ENCODE measurements around the gene TOM1. TPM values are rescaled to one million over a fixed set of nuclear protein-coding genes. Genes with fewer than 3 reads are reported as not detected.

Gene TOM1
- polyA plus RNA-seq, 2 of the 4 experiments (the other 2 are of a cell fraction), result 14.5 to 16.6 TPM

GRCh38 chr22:35329114-35329847 lies 29.6 kb downstream of the TOM1 start (continued):
- TF ChIP-seq NPAS2 (CRISPR knock-in tag; IDR thresholded peaks at IDR 0.05; ENCODE audit: borderline replicate concordance), result no peak

GRCh38 chr22:35330258-35330861 lies 30.7 kb downstream of the TOM1 start:
- WGBS (ENCODE audit: missing lambda C conversion rate), result 90% methylated on average over 13 of the region's 16 CpGs
- Histone ChIP-seq H3K9me3 (no peaks in the 10 kb centered on the region), H3K27ac (no peak overlapping the region), H3K4me3 (no peak overlapping the region), H3K4me1 (no peaks in the 10 kb centered on the region), H3K4me2 (no peak overlapping the region)
- POLR2A ChIA-PET, result no interaction called here
- FAIRE-seq (no peak), DNase-seq (ENCODE audit: low read depth in 1 of 2, low spot score in 1 of 2) (no peak), ATAC-seq (no peak)
- TF ChIP-seq RAD21 (conservative IDR thresholded peaks at IDR 0.05 in 1 of 2, IDR thresholded peaks at IDR 0.05 in 1 of 2) (no peak), EP300 (IDR thresholded peaks at IDR 0.05) (no peak), HDAC2 (IDR thresholded peaks at IDR 0.05) (no peak), JUN (IDR thresholded peaks at IDR 0.05) (no peak), HOXA7 (CRISPR knock-in tag; IDR thresholded peaks at IDR 0.05) (no peak), USF2 (IDR thresholded peaks at IDR 0.05) (no peak), FOSB (CRISPR knock-in tag; IDR thresholded peaks at IDR 0.05) (no peak), HMGXB4 (CRISPR knock-in tag; IDR thresholded peaks at IDR 0.05; ENCODE audit: borderline replicate concordance) (no peak), RFX5 (IDR thresholded peaks at IDR 0.05) (no peak), RNF2 (IDR thresholded peaks at IDR 0.05; ENCODE audit: borderline replicate concordance, low read depth) (no peak), CHD2 (IDR thresholded peaks at IDR 0.05; ENCODE audit: low read length, partially characterized antibody) (no peak), ZNF302 (CRISPR knock-in tag; IDR thresholded peaks at IDR 0.05) (no peak), ZFP36 (IDR thresholded peaks at IDR 0.05; ENCODE audit: borderline replicate concordance, partially characterized antibody) (no peak), ESRRA (IDR thresholded peaks at IDR 0.05; ENCODE audit: borderline replicate concordance, low read length) (no peak)
- CTCF ChIA-PET, result interaction anchor here (0.7 to 1.1 kb wide), 4 partner anchors 15 to 32 kb away, joined by 3 to 5 read pairs (median 4); no protein-coding TSS in a partner anchor

- Histone ChIP-seq H3K27ac (no peak overlapping the region), H3K4me2 (no peak overlapping the region), H3K4me3 (no peak overlapping the region), H3K4me1 (no peaks in the 10 kb centered on the region), H3K9me3 (no peaks in the 10 kb centered on the region)
- no peak for TF ChIP-seq HDAC2 (IDR thresholded peaks at IDR 0.05)
- FAIRE-seq (no peak), DNase-seq (ENCODE audit: low read depth in 1 of 2, low spot score in 1 of 2) (no peak), ATAC-seq (no peak)
- 81% methylated on average over 6 of the region's 6 CpGs for WGBS (ENCODE audit: missing lambda C conversion rate)
- ChIA-PET CTCF (no interaction called here), POLR2A (no interaction called here)
These were observed 32.6 kb downstream of the TOM1 start for GRCh38 chr22:35332278-35332677.

- CTCF ChIA-PET, result no interaction called here
- no peak for FAIRE-seq
- POLR2A ChIA-PET, result no interaction called here
These were observed 33.5 kb downstream of the TOM1 start for GRCh38 chr22:35333220-35333619.

More at GRCh38 chr22:35333220-35333619, 33.5 kb downstream of the TOM1 start:
- Histone ChIP-seq H3K9me3 (no peaks in the 10 kb centered on the region), H3K27ac (no peak overlapping the region), H3K4me3 (no peak overlapping the region), H3K4me1 (no peaks in the 10 kb centered on the region), H3K4me2 (no peak overlapping the region)
- TF ChIP-seq NR3C1 (IDR thresholded peaks at IDR 0.05), result no peak
- WGBS (ENCODE audit: missing lambda C conversion rate), result 81% methylated on average over 5 of the region's 7 CpGs
- ATAC-seq, result no peak
- DNase-seq (ENCODE audit: low read depth in 1 of 2, low spot score in 1 of 2), result no peak
